Measurements from ENCODE around the gene PRR7.
A peak's percentile ranks its signal among the peaks of the same experiment; 100 is the strongest.

Gene PRR7

GRCh38 chr5:177440990-177441780 lies 5.4 kb upstream of the PRR7 start:
- Histone ChIP-seq H3K36me3 (ENCODE audit: control insufficient read depth in 1 of 2, insufficient read depth in 2 of 2, low read length in 2 of 2) (peaks cover 7 to 52% of the 10 kb centered on the region in 2 donors), H3K27me3 (ENCODE audit: low read depth, low read length) (no peaks in the 10 kb centered on the region), H3K9me3 (ENCODE audit: control insufficient read depth in 1 of 2, low read length in 2 of 2) (no peaks in the 10 kb centered on the region), H3K4me1 (ENCODE audit: control insufficient read depth in 1 of 2, insufficient read depth in 2 of 2, low read length in 2 of 2) (peaks cover 3 to 8% of the 10 kb centered on the region in 2 donors), H3K27ac (ENCODE audit: low read length) (no peak overlapping the region), H3K4me3 (ENCODE audit: low read depth in 1 of 2, low read length in 2 of 2) (no peak overlapping the region)

GRCh38 chr5:177442066-177442826 lies 4.4 kb upstream of the PRR7 start:
- no peaks in the 10 kb centered on the region for H3K9me3 ChIP-seq (ENCODE audit: control insufficient read depth in 1 of 2, low read length in 2 of 2)
- H3K4me1 ChIP-seq (ENCODE audit: control insufficient read depth in 1 of 2, insufficient read depth in 2 of 2, low read length in 2 of 2): peaks cover 4 to 16% of the 10 kb centered on the region in 2 donors
- H3K4me3 ChIP-seq (ENCODE audit: low read depth in 1 of 2, low read length in 2 of 2): no peak overlapping the region
- peaks cover 6 to 46% of the 10 kb centered on the region in 2 donors for H3K36me3 ChIP-seq (ENCODE audit: control insufficient read depth in 1 of 2, insufficient read depth in 2 of 2, low read length in 2 of 2)
- H3K27me3 ChIP-seq (ENCODE audit: low read depth, low read length): no peaks in the 10 kb centered on the region
- H3K27ac ChIP-seq (ENCODE audit: low read length): no peak overlapping the region

- H3K4me1 ChIP-seq (ENCODE audit: control insufficient read depth in 1 of 2, insufficient read depth in 2 of 2, low read length in 2 of 2): peaks cover 4 to 24% of the 10 kb centered on the region in 2 donors
- no peak overlapping the region for H3K27ac ChIP-seq (ENCODE audit: low read length)
Observed at GRCh38 chr5:177443144-177443983, 3.2 kb upstream of the PRR7 start.

DNA sequence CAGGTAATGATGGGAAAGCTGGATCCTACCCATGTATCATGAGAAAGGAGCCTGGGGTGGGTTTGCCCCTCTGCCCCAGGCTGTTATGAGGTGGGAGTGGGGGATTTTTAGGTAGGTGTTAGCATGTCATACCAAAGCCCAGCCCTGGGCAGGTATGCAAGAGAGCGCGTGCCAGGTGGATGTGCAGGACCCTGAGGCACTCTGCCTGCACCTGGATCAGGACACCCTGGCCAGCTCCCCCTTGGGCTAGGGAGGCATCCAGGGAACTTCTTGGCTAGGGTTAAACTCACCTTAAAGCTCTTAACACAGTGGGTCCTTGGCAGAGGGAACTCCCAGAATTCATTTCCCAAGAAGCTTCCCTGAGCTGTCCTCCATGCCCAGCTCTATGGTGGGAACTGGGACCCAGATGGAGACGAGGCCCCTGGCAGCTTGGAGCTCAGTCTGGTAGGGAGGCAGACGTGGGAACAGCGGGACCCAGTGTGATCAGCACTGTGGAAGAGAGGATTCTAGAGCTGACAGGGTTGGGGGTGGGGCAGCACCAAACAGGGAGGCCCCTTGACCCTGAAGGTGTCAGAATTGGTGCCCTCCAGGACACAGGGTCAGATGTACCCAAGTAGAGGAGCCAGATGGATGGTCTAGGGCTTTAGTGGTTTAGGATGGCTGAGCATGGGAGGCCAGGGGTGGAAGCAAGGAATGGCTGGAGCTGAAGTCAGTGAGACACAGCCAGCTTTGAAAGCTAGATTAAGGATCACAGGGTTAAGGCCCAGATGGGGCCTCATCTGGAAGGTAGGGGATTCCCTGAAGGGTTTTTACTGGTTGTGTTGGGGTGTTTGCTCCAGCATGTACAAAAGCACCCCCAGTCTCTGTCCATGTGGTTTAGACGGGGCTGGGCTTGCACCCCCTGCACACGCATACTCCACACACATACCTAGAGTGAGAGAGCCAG lies 2.2 kb upstream of the PRR7 start:
- Histone ChIP-seq H3K4me1 (ENCODE audit: control insufficient read depth in 1 of 2, insufficient read depth in 2 of 2, low read length in 2 of 2) (peaks cover 4 to 24% of the 10 kb centered on the region in 2 donors), H3K36me3 (ENCODE audit: control insufficient read depth in 1 of 2, insufficient read depth in 2 of 2, low read length in 2 of 2) (peaks cover 0 to 31% of the 10 kb centered on the region in 2 donors), H3K27me3 (ENCODE audit: low read depth, low read length) (peaks cover 10% of the 10 kb centered on the region), H3K9me3 (ENCODE audit: control insufficient read depth in 1 of 2, low read length in 2 of 2) (no peaks in the 10 kb centered on the region), H3K4me3 (ENCODE audit: low read depth in 1 of 2, low read length in 2 of 2) (no peak overlapping the region), H3K27ac (ENCODE audit: low read length) (no peak overlapping the region)

More at GRCh38 chr5:177443144-177443983, 3.2 kb upstream of the PRR7 start:
- Histone ChIP-seq H3K36me3 (ENCODE audit: control insufficient read depth in 1 of 2, insufficient read depth in 2 of 2, low read length in 2 of 2) (peaks cover 0 to 37% of the 10 kb centered on the region in 2 donors), H3K4me3 (ENCODE audit: low read depth in 1 of 2, low read length in 2 of 2) (no peak overlapping the region), H3K9me3 (ENCODE audit: control insufficient read depth in 1 of 2, low read length in 2 of 2) (no peaks in the 10 kb centered on the region), H3K27me3 (ENCODE audit: low read depth, low read length) (peaks cover 6% of the 10 kb centered on the region)

GRCh38 chr5:177445052-177445916 lies 1.3 kb upstream of the PRR7 start:
- H3K27ac ChIP-seq (ENCODE audit: low read length): no peak overlapping the region
- peaks cover 0 to 24% of the 10 kb centered on the region in 2 donors for H3K36me3 ChIP-seq (ENCODE audit: control insufficient read depth in 1 of 2, insufficient read depth in 2 of 2, low read length in 2 of 2)
- H3K27me3 ChIP-seq (ENCODE audit: low read depth, low read length): peaks cover 10% of the 10 kb centered on the region
- no peaks in the 10 kb centered on the region for H3K9me3 ChIP-seq (ENCODE audit: control insufficient read depth in 1 of 2, low read length in 2 of 2)
- peaks cover 4 to 24% of the 10 kb centered on the region in 2 donors for H3K4me1 ChIP-seq (ENCODE audit: control insufficient read depth in 1 of 2, insufficient read depth in 2 of 2, low read length in 2 of 2)
- H3K4me3 ChIP-seq (ENCODE audit: low read depth in 1 of 2, low read length in 2 of 2): no peak overlapping the region

DNA sequence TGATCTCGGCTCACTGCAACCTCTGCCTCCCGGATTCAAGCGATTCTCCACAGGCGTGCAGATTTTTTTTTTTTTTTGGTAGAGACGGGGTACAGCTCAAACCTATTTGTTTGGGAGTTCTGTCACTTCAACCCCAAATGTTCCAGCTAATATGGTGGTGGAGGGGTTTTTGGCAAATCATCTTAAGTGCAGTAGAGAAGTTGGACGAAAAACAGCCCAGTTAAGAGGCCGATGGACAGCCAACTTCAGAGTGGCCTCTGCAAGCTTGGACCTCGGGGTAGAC lies 756 bp upstream of the PRR7 start:
- Histone ChIP-seq H3K9me3 (ENCODE audit: control insufficient read depth in 1 of 2, low read length in 2 of 2) (no peaks in the 10 kb centered on the region), H3K4me3 (ENCODE audit: low read depth in 1 of 2, low read length in 2 of 2) (peak overlapping the region; percentile 23 to 70), H3K27ac (ENCODE audit: low read length) (no peak overlapping the region), H3K4me1 (ENCODE audit: control insufficient read depth in 1 of 2, insufficient read depth in 2 of 2, low read length in 2 of 2) (peaks cover 4 to 24% of the 10 kb centered on the region in 2 donors), H3K36me3 (ENCODE audit: control insufficient read depth in 1 of 2, insufficient read depth in 2 of 2, low read length in 2 of 2) (peaks cover 0 to 20% of the 10 kb centered on the region in 2 donors), H3K27me3 (ENCODE audit: low read depth, low read length) (peaks cover 10% of the 10 kb centered on the region)

GRCh38 chr5:177447066-177447610 lies 524 bp downstream of the PRR7 start:
- Histone ChIP-seq H3K4me3 (ENCODE audit: low read depth in 1 of 2, low read length in 2 of 2) (peak overlapping the region in 1 of 2 donors; percentile 70), H3K4me1 (ENCODE audit: control insufficient read depth in 1 of 2, insufficient read depth in 2 of 2, low read length in 2 of 2) (peaks cover 4 to 24% of the 10 kb centered on the region in 2 donors), H3K27me3 (ENCODE audit: low read depth, low read length) (peaks cover 10% of the 10 kb centered on the region), H3K9me3 (ENCODE audit: control insufficient read depth in 1 of 2, low read length in 2 of 2) (no peaks in the 10 kb centered on the region), H3K27ac (ENCODE audit: low read length) (no peak overlapping the region), H3K36me3 (ENCODE audit: control insufficient read depth in 1 of 2, insufficient read depth in 2 of 2, low read length in 2 of 2) (peaks cover 0 to 7% of the 10 kb centered on the region in 2 donors)

DNA sequence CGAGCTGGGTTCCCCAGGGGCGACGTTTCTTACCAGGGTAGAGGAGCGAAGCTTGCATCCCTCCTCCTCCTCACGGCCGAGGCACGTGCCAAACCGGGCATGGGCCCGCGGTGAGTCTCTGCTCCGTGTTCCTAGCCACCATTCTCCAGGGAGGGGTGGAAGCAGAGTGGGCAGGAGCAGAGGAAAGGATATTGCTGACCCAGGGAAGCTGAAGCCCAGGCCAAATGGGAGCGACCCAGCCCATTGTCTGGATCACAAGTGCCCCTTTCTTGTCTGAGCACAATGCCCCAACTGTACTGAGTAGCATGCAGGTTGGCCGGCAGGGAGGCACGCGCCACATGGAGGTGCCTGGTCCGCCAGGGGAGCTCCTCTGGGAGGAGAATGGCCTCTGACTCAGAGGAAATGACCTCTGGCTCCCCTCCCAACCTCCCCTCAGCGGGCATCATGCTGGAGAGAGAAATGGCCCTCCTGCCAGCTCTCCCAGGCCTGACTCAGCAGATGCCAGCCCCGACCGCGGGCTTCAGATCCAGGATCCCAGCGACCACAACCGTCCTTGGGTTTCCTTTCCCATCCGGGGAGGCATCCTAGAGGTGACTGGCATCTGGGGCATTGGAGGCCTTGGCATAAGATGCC lies 1.1 kb downstream of the PRR7 start:
- Histone ChIP-seq H3K9me3 (ENCODE audit: control insufficient read depth in 1 of 2, low read length in 2 of 2) (no peaks in the 10 kb centered on the region), H3K27ac (ENCODE audit: low read length) (no peak overlapping the region), H3K36me3 (ENCODE audit: control insufficient read depth in 1 of 2, insufficient read depth in 2 of 2, low read length in 2 of 2) (peaks cover 0 to under 1% of the 10 kb centered on the region in 2 donors), H3K4me1 (ENCODE audit: control insufficient read depth in 1 of 2, insufficient read depth in 2 of 2, low read length in 2 of 2) (peaks cover 4 to 24% of the 10 kb centered on the region in 2 donors), H3K4me3 (ENCODE audit: low read depth in 1 of 2, low read length in 2 of 2) (no peak overlapping the region), H3K27me3 (ENCODE audit: low read depth, low read length) (peaks cover 10% of the 10 kb centered on the region)

- Histone ChIP-seq H3K9me3 (ENCODE audit: control insufficient read depth in 1 of 2, low read length in 2 of 2) (no peaks in the 10 kb centered on the region), H3K27me3 (ENCODE audit: low read depth, low read length) (peaks cover 10% of the 10 kb centered on the region), H3K4me3 (ENCODE audit: low read depth in 1 of 2, low read length in 2 of 2) (no peak overlapping the region), H3K36me3 (ENCODE audit: control insufficient read depth in 1 of 2, insufficient read depth in 2 of 2, low read length in 2 of 2) (no peaks in the 10 kb centered on the region), H3K4me1 (ENCODE audit: control insufficient read depth in 1 of 2, insufficient read depth in 2 of 2, low read length in 2 of 2) (peaks cover 4 to 24% of the 10 kb centered on the region in 2 donors), H3K27ac (ENCODE audit: low read length) (no peak overlapping the region)
Observed at GRCh38 chr5:177448244-177448950, 1.8 kb downstream of the PRR7 start.
